OCI-LY7 (cell line): Measurements from ENCODE around the gene UBA6. TPM values are rescaled to one million over a fixed set of nuclear protein-coding genes. Genes with fewer than 3 reads are reported as not detected.
"Not testable (repeated sequence)": the region's sequence is repeated elsewhere in the genome, so short reads cannot be mapped to it uniquely, and the experiment has no call there.

ENCODE experiments used
- BruUV-seq: library from RNA; stranded (reverse); fragments of 400-500 nt; replicated peaks from 2 replicates; lab custom pipeline; 2021; lab: Mats Ljungman, UMichigan
- CTCF ChIA-PET: fragments of 300-600 bp; sonication (Branson Sonifier 250); formaldehyde crosslinking; loops from one replicate; lab custom pipeline; 2022; ENCODE audit warnings: antibody characterized with exemption; ENCODE audit not compliant: unreplicated experiment; lab: Charles Lee
- POLR2A ChIA-PET: fragments of 300-600 bp; sonication (Branson Sonifier 250); formaldehyde crosslinking; loops from one replicate; lab custom pipeline; 2022; ENCODE audit warnings: antibody characterized with exemption; lab: Charles Lee
- DNase-seq: peaks from one replicate; pipeline ENCODE4 v3.0.0-alpha.2; 2015; ENCODE audit warnings: low spot score
- H2AFZ ChIP-seq: fragments of 200-600 bp; sonication (generic), shearing (Covaris generic); 2 replicates; pipeline ENCODE4 v1.6.1; 2014; ENCODE audit warnings: mild to moderate bottlenecking, antibody characterized with exemption, low read length, moderate library complexity
- H3K27ac ChIP-seq: fragments of 200-600 bp; sonication (generic); 2 replicates; pipeline ENCODE4 v1.5.1; 2014; ENCODE audit warnings: mixed run types, low read depth, mild to moderate bottlenecking, moderate library complexity, low read length, inconsistent platforms; ENCODE audit not compliant: poor library complexity, severe bottlenecking
- H3K36me3 ChIP-seq: fragments of 200-600 bp; sonication (generic); 2 replicates; pipeline ENCODE4 v1.6.1; 2014; ENCODE audit warnings: mild to moderate bottlenecking, antibody characterized with exemption, low read length, moderate library complexity, mixed read lengths; ENCODE audit not compliant: insufficient read depth
- H3K4me1 ChIP-seq: fragments of 200-600 bp; sonication (generic); 2 replicates; pipeline ENCODE4 v1.5.1; 2014; ENCODE audit warnings: mild to moderate bottlenecking, low read length; ENCODE audit not compliant: insufficient read depth, poor library complexity, severe bottlenecking
- H3K4me2 ChIP-seq: fragments of 200-600 bp; sonication (generic); 2 replicates; pipeline ENCODE4 v1.6.1; 2014; ENCODE audit warnings: mild to moderate bottlenecking, low read length
- H3K4me3 ChIP-seq: fragments of 200-600 bp; sonication (generic); 2 replicates; pipeline ENCODE4 v1.5.1; 2014; ENCODE audit warnings: mild to moderate bottlenecking, low read depth, low read length; ENCODE audit not compliant: poor library complexity, severe bottlenecking
- H3K79me2 ChIP-seq: fragments of 200-600 bp; sonication (generic); 2 replicates; pipeline ENCODE4 v1.6.1; 2016; ENCODE audit warnings: low read depth, mild to moderate bottlenecking, low read length, moderate library complexity, mixed read lengths; ENCODE audit not compliant: insufficient read depth
- H3K9me2 ChIP-seq: fragments of 200-600 bp; sonication (generic); 2 replicates; pipeline ENCODE4 v1.6.1; 2016; ENCODE audit warnings: mild to moderate bottlenecking, low read length, mixed read lengths; ENCODE audit not compliant: insufficient read depth
- H3K9me3 ChIP-seq: fragments of 200-600 bp; sonication (generic); 2 replicates; pipeline ENCODE4 v1.6.1; 2014; ENCODE audit warnings: mild to moderate bottlenecking, mixed run types, low read length, mixed read lengths
- H4K20me1 ChIP-seq: fragments of 200-600 bp; sonication (generic); 2 replicates; pipeline ENCODE4 v1.6.1; 2014; ENCODE audit warnings: mild to moderate bottlenecking, antibody characterized with exemption, low read length, moderate library complexity, mixed read lengths; ENCODE audit not compliant: insufficient read depth
- CTCF ChIP-seq: fragments of 200-600 bp; sonication (generic); conservative IDR thresholded peaks from 2 replicates; pipeline ENCODE4 v1.5.1; 2014; ENCODE audit warnings: mild to moderate bottlenecking, antibody characterized with exemption, low read length, moderate library complexity, mixed read lengths
- EZH2phosphoT487 ChIP-seq: fragments of 200-600 bp; sonication (generic); IDR thresholded peaks from 2 replicates; pipeline ENCODE4 v1.6.1; 2018; ENCODE audit warnings: low read depth, borderline replicate concordance, mild to moderate bottlenecking, mixed run types, antibody characterized with exemption, low read length, moderate library complexity, mixed read lengths
- intact Hi-C: fragments of 100-400 bp; cut with micrococcal nuclease; formaldehyde crosslinking; loops from one replicate; pipeline ENCODE4 v1.10.0; 2022; ENCODE audit not compliant: unreplicated experiment
- total RNA-seq, 2 experiments: library from RNA; depleted of rRNA in 1 of 2; stranded (reverse); fragments of >200 nt in 1 of 2; shearing (Covaris generic) in 1 of 2; gene quantifications; 2 replicates each; pipeline ENCODE4 v1.2.3, GENCODE V29; 2014 to 2022

UBA6 gene
- total RNA-seq, 2 experiments from 2014 or later = 40.6 to 92.4 TPM

DNA sequence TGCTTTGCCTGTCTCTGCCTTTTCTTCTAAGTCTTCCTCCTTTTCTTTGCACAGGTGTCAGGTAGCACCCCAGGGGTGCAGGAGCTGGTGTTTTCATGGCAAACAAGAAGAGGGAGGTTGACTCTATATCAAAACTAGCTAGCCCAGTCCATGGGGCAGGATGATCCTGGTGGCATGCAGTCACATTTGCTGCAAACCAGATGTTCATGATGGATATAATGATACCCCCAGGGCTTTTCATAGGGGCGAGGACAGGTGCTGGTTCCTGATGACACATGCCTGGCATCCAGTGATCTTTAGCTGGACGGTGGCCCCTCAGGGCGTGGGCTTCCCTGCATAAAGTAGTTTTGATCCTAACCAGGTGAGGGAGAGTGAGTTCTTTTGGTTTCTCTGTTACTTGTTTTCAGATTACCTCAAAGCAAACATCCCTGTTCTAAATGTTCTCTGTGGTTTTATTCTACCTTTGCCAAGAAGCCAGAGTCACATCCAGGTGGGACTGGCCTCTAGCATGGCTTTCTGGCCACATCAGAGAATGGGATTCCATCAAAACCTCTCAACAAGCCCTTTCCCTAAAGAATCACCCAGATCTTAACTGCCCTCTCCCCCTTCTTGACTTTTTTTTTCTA lies 11.2 kb upstream of the UBA6 start:
- H3K36me3 ChIP-seq = peaks cover 25% of the 10 kb centered on the region
- no peaks in the 10 kb centered on the region for H3K4me1 ChIP-seq
- POLR2A ChIA-PET = interaction anchor here (1.3 kb wide), 1 partner anchor 9 kb away, joined by 3 read pairs; no protein-coding TSS in a partner anchor
- no peaks in the 10 kb centered on the region for H3K9me2 ChIP-seq
- no TSS peak for BruUV-seq
- CTCF ChIA-PET = no interaction called here
- no peak overlapping the region for H3K4me3 ChIP-seq
- peaks cover 20% of the 10 kb centered on the region for H3K79me2 ChIP-seq
- TF ChIP-seq CTCF = no peak
- no peak for TF ChIP-seq EZH2phosphoT487
- no peak overlapping the region for H3K27ac ChIP-seq
- H4K20me1 ChIP-seq = no peaks in the 10 kb centered on the region
- DNase-seq = no peak
- H2AFZ ChIP-seq = no peak overlapping the region
- intact Hi-C loops = no loop called here
- H3K9me3 ChIP-seq = peaks cover 17% of the 10 kb centered on the region; the same call in 1 of the 2 replicates
- no peak overlapping the region for H3K4me2 ChIP-seq

GRCh38 chr4:67706682-67707081 lies 5.7 kb upstream of the UBA6 start:
- POLR2A ChIA-PET, BruUV-seq, H2AFZ ChIP-seq, CTCF ChIA-PET, DNase-seq, H3K4me2 ChIP-seq, H3K4me3 ChIP-seq, H3K9me2 ChIP-seq, intact Hi-C loops, H4K20me1 ChIP-seq, H3K27ac ChIP-seq: not testable (repeated sequence)
- H3K9me3 ChIP-seq = peaks cover 50% of the 10 kb centered on the region
- H3K79me2 ChIP-seq = peaks cover 66% of the 10 kb centered on the region
- peaks cover 66% of the 10 kb centered on the region for H3K36me3 ChIP-seq
- peaks cover 20% of the 10 kb centered on the region for H3K4me1 ChIP-seq

- Histone ChIP-seq H3K27ac (no peak overlapping the region), H2AFZ (no peak overlapping the region), H3K4me3 (no peak overlapping the region), H3K79me2 (peaks cover 79% of the 10 kb centered on the region), H3K36me3 (peaks cover 63% of the 10 kb centered on the region), H3K9me3 (peaks cover 50% of the 10 kb centered on the region), H3K4me2 (no peak overlapping the region), H3K4me1 (peaks cover 20% of the 10 kb centered on the region), H3K9me2 (no peaks in the 10 kb centered on the region), H4K20me1 (no peaks in the 10 kb centered on the region)
- BruUV-seq = no TSS peak
- ChIA-PET CTCF (no interaction called here), POLR2A (interaction anchor here (0.6 kb wide), 1 partner anchor 53 kb away, joined by 3 read pairs; no protein-coding TSS in a partner anchor)
- no peak for TF ChIP-seq CTCF
- no peak for DNase-seq
- intact Hi-C loops = no loop called here
Measured at GRCh38 chr4:67704843-67705242, 3.9 kb upstream of the UBA6 start.
